Activated naive CD8-positive, alpha-beta T cell treated with anti-CD3 and anti-CD28 coated beads for 36 hours (primary cell): ENCODE measurements around the gene SSR1. TPM values are rescaled to one million over a fixed set of nuclear protein-coding genes. Genes with fewer than 3 reads are reported as not detected.
"Not testable (repeated sequence)": the region's sequence is repeated elsewhere in the genome, so short reads cannot be mapped to it uniquely, and the experiment has no call there.

Source experiments
- DNase-seq: peaks from one replicate; pipeline ENCODE4 v3.0.0; 2021
- H3K27ac Mint-ChIP-seq: one replicate; pipeline ENCODE4 v1.8.0; 2022; ENCODE audit warnings: mild to moderate bottlenecking, moderate library complexity, mixed read lengths
- H3K27me3 Mint-ChIP-seq: one replicate; pipeline ENCODE4 v1.8.0; 2022; ENCODE audit warnings: mild to moderate bottlenecking, mixed read lengths
- H3K36me3 Mint-ChIP-seq: one replicate; pipeline ENCODE4 v1.8.0; 2021; ENCODE audit warnings: mild to moderate bottlenecking, mixed read lengths
- H3K4me1 Mint-ChIP-seq: one replicate; pipeline ENCODE4 v1.8.0; 2021; ENCODE audit warnings: mixed read lengths
- H3K4me3 Mint-ChIP-seq: one replicate; pipeline ENCODE4 v1.8.0; 2022; ENCODE audit warnings: mild to moderate bottlenecking, moderate library complexity, mixed read lengths
- H3K9me3 Mint-ChIP-seq: one replicate; pipeline ENCODE4 v1.8.0; 2022; ENCODE audit warnings: mixed read lengths
- total RNA-seq, 2 experiments: library from RNA; stranded (reverse); gene quantifications; one replicate each; pipeline ENCODE4 v1.2.3, GENCODE V29; 2021

Gene SSR1
- total RNA-seq: 100 to 1,000 TPM; 132 to 139 TPM

DNA sequence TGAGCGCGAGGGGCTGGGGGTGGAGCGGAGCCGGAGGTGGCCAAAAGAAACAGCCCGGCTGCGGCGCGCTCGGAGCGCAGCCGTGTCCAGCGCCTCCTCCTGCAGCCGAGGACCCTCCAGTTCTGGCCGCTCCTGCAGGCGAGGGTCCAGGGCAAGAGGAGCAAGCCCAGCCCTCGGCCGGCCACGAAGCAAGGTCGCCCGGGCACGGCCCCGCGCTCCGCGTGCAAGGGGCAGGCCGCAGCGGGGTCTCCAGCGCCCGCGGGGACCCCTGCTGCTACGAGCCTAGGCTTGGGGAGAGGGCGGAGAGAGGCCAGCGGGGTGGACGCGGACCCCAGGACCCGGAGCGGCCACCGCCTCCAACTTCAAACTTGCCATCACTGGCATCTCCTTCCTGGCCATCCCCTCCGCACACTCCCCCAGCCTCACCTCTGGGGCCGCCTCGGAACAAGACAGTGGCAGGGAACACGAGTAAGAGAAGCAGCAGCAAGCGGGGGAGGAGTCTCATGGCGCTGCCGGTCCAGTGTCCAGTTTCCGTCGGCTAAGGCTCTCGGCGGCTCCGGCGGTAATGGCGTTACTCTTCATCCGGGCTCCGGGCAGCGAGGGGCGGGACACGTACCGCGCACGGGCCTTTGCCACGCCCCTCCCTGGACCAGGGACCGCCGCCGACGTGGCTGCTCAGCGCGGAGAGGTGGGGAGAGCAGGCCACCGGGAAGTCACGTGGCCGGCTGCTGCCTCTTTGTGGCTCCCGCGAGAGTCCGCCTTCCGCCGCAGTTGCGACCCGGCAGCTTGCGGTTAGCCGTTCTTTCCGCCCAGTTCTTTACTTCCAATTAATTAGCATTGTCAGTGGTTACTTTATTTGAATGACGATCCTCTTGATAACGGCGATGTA is at the start of gene SSR1:
Gene SSR1, minus strand, starts transcription at position 584 of the 889 bp plus-strand sequence. Its CDS starts 79 bp downstream, at position 505.
- Mint-ChIP-seq H3K36me3 (peaks cover 38% of the 10 kb centered on the region), H3K4me3 (peak within 1 kb of the TSS; percentile 97), H3K27ac (peak within 1 kb of the TSS; percentile 93), H3K27me3 (peaks cover 3% of the 10 kb centered on the region), H3K4me1 (peaks cover 35% of the 10 kb centered on the region), H3K9me3 (peaks cover 8% of the 10 kb centered on the region)
- DNase-seq: peak; percentile 97

DNA sequence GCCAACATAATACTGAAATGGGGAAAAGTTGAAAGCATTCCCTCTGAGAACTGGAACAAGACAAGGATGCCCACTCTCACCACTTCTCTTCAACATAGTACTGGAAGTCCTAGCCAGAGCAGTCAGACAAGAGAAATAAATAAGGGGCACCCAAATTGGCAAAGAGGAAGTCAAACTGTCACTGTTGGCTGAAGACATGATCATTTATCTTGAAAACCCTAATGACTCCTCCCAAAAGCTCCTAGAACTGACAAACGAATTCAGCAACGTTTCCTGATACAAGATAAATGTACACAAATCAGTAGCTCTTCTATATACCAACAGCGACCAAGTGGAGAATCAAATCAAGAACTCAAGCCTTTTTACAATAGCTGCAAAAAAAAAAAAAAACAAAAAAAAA is 38.9 kb upstream of the SSR1 start:
- peaks cover 18% of the 10 kb centered on the region for H3K27me3 Mint-ChIP-seq
- not testable (repeated sequence) for DNase-seq

DNA sequence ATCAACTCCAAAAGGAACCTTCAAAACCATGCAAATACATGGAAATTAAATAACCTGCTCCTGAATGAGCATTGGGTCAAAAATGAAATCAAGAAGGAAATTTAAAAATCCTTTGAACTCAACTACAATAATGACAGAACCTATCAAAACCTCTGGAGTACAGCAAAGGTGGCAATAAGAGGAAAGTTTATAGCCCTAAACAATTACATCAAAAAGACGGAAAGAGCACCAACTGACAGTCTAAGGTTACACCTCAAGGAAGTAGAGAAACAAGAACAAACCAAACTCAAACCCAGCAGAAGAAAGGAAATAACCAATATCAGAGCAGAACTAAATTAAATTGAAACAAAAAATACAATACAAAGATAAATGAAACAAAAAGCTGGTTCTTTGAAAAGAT is 37.6 kb upstream of the SSR1 start:
- H3K27ac Mint-ChIP-seq, H3K4me1 Mint-ChIP-seq, DNase-seq, H3K4me3 Mint-ChIP-seq, H3K36me3 Mint-ChIP-seq, H3K9me3 Mint-ChIP-seq: not testable (repeated sequence)
- H3K27me3 Mint-ChIP-seq: peaks cover 18% of the 10 kb centered on the region

More for the DNA sequence above, 38.9 kb upstream of the SSR1 start:
- not testable (repeated sequence) for H3K27ac Mint-ChIP-seq, H3K9me3 Mint-ChIP-seq, H3K4me1 Mint-ChIP-seq, H3K36me3 Mint-ChIP-seq, H3K4me3 Mint-ChIP-seq

DNA sequence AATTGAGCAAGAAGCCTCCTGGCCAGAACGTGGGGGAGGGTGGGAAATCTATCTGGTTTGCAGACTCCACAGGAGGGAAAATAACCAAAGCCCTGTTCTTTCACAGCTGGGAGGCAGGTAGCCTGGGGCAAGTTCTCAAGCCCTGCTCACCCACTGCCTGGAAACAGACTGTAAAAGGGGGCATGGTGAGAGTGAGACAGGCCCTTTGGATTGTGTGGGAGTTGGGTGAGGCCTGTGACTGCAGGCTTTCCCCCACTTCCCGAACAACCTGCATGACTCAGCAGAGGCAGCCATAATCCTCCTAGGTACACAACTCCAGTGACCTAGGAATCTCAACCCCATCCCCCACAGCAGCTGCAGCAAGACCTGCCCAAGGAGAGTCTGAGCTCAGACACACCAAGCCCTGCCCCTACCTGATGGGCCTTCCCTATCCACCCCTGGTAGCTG is 34.6 kb upstream of the SSR1 start:
- H3K4me3 Mint-ChIP-seq, H3K27ac Mint-ChIP-seq: not testable (repeated sequence)
- peaks cover 18% of the 10 kb centered on the region for H3K27me3 Mint-ChIP-seq

DNA sequence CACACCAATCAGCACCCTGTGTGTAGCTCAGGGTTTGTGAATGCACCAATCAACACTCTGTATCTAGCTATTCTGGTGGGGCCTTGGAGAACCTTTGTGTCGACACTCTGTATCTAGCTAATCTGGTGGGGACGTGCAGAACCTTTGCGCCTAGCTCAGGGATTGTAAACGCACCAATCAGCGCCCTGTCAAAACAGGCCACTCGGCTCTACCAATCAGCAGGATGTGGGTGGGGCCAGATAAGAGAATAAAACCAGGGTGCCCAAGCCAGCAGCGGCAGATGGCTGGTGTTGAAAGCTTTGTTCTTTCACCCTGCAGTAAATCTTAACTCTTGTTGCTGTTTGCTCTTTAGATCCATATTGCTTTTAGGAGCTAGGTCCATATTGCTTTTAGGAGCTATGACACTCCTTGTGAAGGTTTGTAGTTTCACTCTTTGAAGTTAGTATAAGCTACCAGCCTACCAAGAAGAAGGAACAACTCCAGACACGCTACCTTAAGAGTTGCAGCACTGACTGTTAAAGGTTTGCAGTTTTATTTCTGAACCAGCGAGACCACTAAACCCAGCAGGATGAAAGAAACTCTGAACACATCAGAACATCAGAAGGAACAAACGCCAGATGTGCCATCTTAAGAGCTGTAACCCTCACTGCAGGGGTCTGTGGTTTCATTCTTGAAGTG is 31.9 kb upstream of the SSR1 start:
- not testable (repeated sequence) for H3K4me1 Mint-ChIP-seq, H3K27ac Mint-ChIP-seq, H3K4me3 Mint-ChIP-seq, H3K36me3 Mint-ChIP-seq, H3K9me3 Mint-ChIP-seq, DNase-seq
- H3K27me3 Mint-ChIP-seq: peaks cover 14% of the 10 kb centered on the region

More for the DNA sequence above, 34.6 kb upstream of the SSR1 start:
- DNase-seq, H3K4me1 Mint-ChIP-seq, H3K9me3 Mint-ChIP-seq, H3K36me3 Mint-ChIP-seq: not testable (repeated sequence)

DNA sequence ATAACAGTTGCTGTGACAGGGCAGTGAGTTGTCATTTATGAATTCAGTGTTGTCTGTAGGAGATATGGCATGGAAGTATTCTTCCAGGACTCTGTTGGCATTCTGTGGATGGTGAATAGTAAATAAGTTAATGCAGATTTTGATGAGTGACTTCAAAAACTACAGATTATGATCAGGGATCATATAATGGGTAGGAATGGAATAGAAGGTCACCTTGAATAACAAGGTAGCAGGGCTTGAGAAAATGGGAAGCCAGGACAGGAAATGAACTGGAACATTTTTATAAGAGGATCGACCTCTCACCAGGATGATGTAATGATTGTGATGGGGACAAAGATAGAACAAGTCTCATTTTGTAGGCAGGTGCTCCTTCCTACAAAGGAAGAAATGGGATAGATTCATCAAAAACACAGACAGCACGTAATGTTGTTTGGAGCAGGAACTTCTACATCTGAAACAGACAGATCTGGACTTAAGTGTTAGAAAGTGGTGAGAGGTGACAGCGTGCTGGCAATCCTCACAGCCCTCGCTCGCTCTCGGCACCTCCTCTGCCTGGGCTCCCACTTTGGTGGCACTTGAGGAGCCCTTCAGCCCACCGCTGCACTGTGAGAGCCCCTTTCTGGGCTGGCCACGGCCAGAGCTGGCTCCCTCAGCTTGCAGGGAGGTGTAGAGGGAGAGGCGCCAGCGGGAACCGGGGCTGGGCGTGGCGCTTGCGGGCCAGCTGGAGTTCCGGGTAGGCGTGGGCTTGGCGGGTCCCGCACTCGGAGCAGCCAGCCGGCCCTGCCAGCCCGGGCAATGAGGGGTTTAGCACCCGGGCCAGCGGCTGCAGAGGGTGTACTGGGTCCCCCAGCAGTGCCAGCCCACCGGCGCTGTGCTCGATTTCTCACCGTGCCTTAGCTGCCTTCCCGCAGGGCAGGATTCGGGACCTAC is 30.8 kb upstream of the SSR1 start:
- peaks cover 1% of the 10 kb centered on the region for H3K4me1 Mint-ChIP-seq
- H3K27me3 Mint-ChIP-seq: peaks cover 14% of the 10 kb centered on the region
- no peaks in the 10 kb centered on the region for H3K36me3 Mint-ChIP-seq
- H3K4me3 Mint-ChIP-seq: no peak overlapping the region
- DNase-seq: no peak
- H3K9me3 Mint-ChIP-seq: no peaks in the 10 kb centered on the region
- H3K27ac Mint-ChIP-seq: no peak overlapping the region

DNA sequence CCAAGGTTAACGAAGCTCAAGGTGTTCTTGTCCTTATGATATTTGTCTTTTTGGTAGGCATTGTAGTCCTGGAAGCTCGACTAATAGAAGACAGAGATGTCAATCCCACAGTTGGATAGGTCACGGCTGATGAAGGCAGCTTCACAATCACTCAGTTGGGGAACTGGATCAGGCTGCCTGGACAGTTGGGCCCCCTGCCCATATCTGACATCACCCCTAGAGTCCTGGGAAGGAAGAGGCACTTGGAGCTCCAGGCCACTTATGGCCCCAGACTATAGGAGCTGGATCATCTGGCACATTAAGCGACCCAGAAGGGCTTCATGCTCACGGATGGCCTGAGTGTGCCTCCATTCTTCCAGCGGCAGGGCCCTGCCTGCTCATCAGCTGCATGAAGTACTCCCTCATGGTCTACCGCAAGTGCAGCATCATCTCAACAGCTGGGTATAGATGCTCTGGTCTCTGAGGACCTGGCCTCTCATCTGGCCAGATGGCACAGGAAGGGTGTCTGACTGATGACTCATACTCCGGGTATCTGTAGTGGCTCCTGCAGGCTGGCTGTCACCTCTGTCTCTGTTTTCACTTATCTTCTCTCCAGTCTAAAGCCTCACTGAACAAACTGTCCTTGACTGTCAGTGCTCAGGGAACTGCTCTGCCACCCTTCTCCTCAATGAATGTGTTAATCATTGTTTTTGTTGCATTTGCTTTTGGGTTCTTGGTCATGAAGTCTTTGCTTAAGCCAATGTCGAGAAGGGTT is 29.2 kb upstream of the SSR1 start:
- H3K4me3 Mint-ChIP-seq: no peak overlapping the region
- no peaks in the 10 kb centered on the region for H3K36me3 Mint-ChIP-seq
- peaks cover 5% of the 10 kb centered on the region for H3K27me3 Mint-ChIP-seq
- no peaks in the 10 kb centered on the region for H3K9me3 Mint-ChIP-seq
- no peak overlapping the region for H3K27ac Mint-ChIP-seq
- no peak for DNase-seq
- peaks cover 1% of the 10 kb centered on the region for H3K4me1 Mint-ChIP-seq

DNA sequence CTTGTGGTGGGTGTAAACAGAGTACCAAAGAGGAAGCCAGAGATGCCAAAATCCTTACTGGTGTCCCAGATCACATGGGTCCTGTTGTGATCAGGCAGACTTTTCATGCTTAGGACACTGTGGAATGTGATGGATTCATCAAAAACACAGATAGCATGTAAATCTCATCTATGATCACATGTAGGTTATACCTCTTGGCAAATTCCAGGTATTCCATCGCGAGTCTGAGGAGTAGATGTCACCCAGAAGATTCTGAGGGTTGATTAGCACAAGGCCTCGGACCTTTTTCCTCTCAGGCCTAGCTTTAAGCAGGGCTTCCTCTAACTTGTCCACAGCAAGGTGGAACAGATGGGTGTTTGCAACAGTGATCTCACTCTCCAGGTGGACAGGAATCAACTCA is 28.3 kb upstream of the SSR1 start:
- Mint-ChIP-seq H3K4me1 (peaks cover 1% of the 10 kb centered on the region), H3K27ac (no peak overlapping the region), H3K9me3 (no peaks in the 10 kb centered on the region), H3K4me3 (no peak overlapping the region), H3K36me3 (no peaks in the 10 kb centered on the region), H3K27me3 (peaks cover 5% of the 10 kb centered on the region)
- DNase-seq: no peak

DNA sequence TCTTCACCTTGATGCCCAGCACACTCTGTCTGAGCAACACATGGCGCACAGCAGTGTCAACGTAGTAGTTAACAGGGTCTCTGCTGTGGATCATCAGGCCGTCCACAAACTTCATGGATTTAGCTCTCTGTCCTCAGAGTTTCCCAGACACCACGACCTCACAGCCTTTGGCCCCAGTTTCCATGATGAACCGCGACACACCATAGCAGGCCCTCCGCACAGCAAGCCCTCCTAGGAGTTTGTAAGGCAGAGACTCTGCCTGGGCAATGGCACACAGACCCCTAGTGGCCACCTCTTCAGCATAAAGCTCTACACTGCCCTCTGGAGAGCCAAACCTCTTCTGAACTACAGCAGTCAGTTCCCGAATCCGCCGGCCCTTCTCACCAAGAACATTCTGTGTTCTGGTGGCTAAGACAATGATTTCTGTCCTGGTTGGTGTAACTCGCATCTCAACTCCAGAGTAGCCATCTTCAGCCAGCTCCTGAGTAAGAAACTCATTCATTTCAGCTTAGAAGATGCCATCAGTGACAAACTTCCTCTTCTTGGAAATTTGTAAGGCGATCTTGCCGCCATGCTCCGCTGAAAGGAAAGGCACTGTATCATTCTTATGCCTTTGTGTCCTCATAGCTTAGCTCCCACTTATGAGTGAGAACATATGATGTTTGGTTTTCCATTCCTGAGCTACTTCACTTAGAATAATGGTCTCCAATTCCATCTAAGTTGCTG is 26.2 kb upstream of the SSR1 start:
- H3K4me3 Mint-ChIP-seq, H3K4me1 Mint-ChIP-seq, H3K27me3 Mint-ChIP-seq, H3K36me3 Mint-ChIP-seq, H3K27ac Mint-ChIP-seq, DNase-seq, H3K9me3 Mint-ChIP-seq: not testable (repeated sequence)

DNA sequence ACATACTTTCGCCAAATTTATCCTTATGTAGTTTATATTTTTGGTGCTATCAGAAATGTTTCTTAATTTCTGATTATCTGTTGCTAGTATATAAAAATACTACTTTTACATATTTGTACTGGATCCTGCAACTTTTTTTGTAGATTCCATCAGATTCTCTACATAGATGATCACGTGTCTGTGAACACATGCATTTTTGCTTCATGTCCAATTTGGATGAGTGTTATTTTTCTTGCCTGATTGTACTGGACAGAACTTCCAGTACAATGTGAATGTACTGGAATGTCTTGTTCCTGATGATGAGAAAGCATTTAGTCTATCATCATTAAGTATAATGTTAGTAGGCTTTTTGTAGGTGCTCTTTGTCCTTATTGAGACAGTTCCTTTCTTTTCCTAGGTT is 25.0 kb upstream of the SSR1 start:
- Mint-ChIP-seq H3K36me3 (no peaks in the 10 kb centered on the region), H3K27ac (no peak overlapping the region), H3K4me1 (no peaks in the 10 kb centered on the region), H3K4me3 (no peak overlapping the region), H3K27me3 (peaks cover 5% of the 10 kb centered on the region), H3K9me3 (no peaks in the 10 kb centered on the region)
- no peak for DNase-seq

DNA sequence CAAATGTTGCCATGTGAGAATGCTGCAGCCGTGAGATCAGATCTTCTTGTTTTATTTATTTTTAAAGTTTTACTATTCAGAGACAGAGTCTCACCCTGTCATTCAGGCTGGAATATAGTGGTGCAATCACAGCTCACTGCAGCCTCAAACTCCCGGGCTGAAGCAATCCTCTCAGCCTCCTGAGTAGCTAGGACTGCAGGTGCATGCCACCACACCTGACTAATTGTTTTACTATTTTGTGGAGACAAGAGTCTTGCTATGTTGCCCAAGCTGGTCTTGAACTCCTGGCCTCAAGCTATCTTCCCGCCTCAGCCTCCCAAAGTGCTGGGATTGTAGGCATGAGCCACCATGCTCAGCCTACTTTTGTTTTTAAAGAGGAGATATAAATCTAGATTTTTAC is 22.5 kb upstream of the SSR1 start:
- Mint-ChIP-seq H3K9me3 (no peaks in the 10 kb centered on the region), H3K4me3 (no peak overlapping the region), H3K36me3 (no peaks in the 10 kb centered on the region), H3K27me3 (peaks cover 5% of the 10 kb centered on the region), H3K4me1 (no peaks in the 10 kb centered on the region), H3K27ac (no peak overlapping the region)
- no peak for DNase-seq

DNA sequence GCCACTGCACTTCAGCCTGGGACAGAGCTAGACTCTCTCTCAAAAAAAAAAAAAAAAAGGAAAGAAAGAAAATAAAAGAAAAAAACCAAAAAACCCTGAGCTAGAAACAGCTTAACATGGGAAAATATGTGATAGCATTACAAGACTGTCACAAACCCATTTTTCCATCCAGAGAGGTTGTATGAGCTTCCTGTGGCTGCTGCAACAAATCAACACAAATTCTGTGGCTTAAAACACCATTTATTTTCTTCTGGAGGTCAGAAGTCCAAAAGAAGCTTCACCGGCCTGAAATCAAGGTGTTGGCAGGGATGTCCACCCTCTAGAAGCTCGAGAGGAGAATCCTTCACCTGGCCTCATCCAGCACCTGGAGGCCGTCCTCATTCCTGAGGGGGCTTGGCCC is 21.7 kb upstream of the SSR1 start:
- Mint-ChIP-seq H3K4me3 (no peak overlapping the region), H3K27me3 (peaks cover under 1% of the 10 kb centered on the region), H3K9me3 (no peaks in the 10 kb centered on the region), H3K4me1 (no peaks in the 10 kb centered on the region), H3K36me3 (no peaks in the 10 kb centered on the region), H3K27ac (no peak overlapping the region)
- no peak for DNase-seq

DNA sequence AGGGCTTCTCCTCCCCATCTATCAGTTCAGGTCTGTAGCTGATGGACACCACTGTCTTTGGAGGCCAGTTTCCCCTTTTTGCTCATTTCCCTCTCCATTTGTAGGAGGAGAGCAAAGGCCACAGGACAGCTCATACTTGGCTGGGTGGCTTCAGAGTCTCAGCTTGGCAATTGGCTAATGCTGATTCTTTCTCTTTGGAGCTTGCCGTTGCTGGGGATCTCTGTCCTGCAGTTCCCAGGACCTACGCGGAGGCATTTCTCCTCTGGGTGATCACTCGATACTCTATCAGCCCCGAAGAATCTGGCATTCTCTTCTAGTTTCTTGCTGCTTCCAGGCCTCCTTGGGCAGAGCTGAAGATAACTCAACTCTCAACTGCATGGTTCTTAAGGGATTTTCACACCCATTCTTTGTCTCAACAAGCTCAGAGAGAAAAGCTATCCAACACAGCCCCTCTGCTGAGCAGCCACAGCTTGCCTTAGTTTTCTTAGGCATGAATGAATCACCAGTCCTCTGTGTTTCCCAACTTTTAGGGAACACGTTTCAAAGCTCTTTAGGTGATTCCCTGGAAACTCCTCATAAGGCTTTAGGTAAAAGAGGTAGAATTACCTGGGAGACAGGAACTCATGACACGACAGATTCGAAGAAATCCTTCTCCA is 19.2 kb upstream of the SSR1 start:
- H3K4me3 Mint-ChIP-seq: no peak overlapping the region
- no peaks in the 10 kb centered on the region for H3K9me3 Mint-ChIP-seq
- H3K36me3 Mint-ChIP-seq: no peaks in the 10 kb centered on the region
- H3K27me3 Mint-ChIP-seq: no peaks in the 10 kb centered on the region
- H3K4me1 Mint-ChIP-seq: no peaks in the 10 kb centered on the region
- DNase-seq: no peak
- H3K27ac Mint-ChIP-seq: no peak overlapping the region
